ENCODE measurements around the gene RFWD3.

The RFWD3 gene

GRCh38 chr16:74577882-74578366 is 88.8 kb downstream of the RFWD3 start (continued):
- TF ChIP-seq SALL2 (tag by site-specific recombination; IDR thresholded peaks at IDR 0.05; ENCODE audit: borderline replicate concordance) = no peak
- TF ChIP-seq BCL11B (tag by site-specific recombination; IDR thresholded peaks at IDR 0.05; ENCODE audit: low read depth) = 0 out of 2 replicates have a peak, but pooled peaks have one; percentile 29
- TF ChIP-seq ZNF701 (tag by site-specific recombination; IDR thresholded peaks at IDR 0.05) = no peak
- TF ChIP-seq ZNF747 (tag by site-specific recombination; IDR thresholded peaks at IDR 0.05) = no peak
- TF ChIP-seq ZNF549 (tag by site-specific recombination; IDR thresholded peaks at IDR 0.05) = no peak
- TF ChIP-seq ZNF558 (tag by site-specific recombination; IDR thresholded peaks at IDR 0.05) = peak; percentile 72; the same call in 1 of the 2 replicates
- no peak for TF ChIP-seq ZNF132 (tag by site-specific recombination; IDR thresholded peaks at IDR 0.05; ENCODE audit: borderline replicate concordance)
- TF ChIP-seq ZNF488 (tag by site-specific recombination; IDR thresholded peaks at IDR 0.05) = no peak
- TF ChIP-seq ZNF10 (tag by site-specific recombination; IDR thresholded peaks at IDR 0.05) = peak; percentile 72; the same call in 1 of the 2 replicates
- no peak; the same call in 1 of the 2 replicates for TF ChIP-seq ZNF449 (tag by site-specific recombination; IDR thresholded peaks at IDR 0.05)
- 0 out of 2 replicates have a peak, but pooled peaks have one; percentile 40 for TF ChIP-seq ZNF518A (tag by site-specific recombination; conservative IDR thresholded peaks at IDR 0.05; ENCODE audit: low read depth)
- TF ChIP-seq ZNF121 (tag by site-specific recombination; IDR thresholded peaks at IDR 0.05) = no peak
- no peak for TF ChIP-seq ZNF791 (tag by site-specific recombination; IDR thresholded peaks at IDR 0.05)
- no peak for TF ChIP-seq ZNF155 (tag by site-specific recombination; IDR thresholded peaks at IDR 0.05)
- TF ChIP-seq ZNF777 (tag by site-specific recombination; IDR thresholded peaks at IDR 0.05; ENCODE audit: borderline replicate concordance) = no peak
- TF ChIP-seq ZFHX2 (tag by site-specific recombination; conservative IDR thresholded peaks at IDR 0.05) = no peak
- 0 out of 2 replicates have a peak, but pooled peaks have one; percentile 16 for TF ChIP-seq MYNN (tag by site-specific recombination; IDR thresholded peaks at IDR 0.05; ENCODE audit: borderline replicate concordance)
- TF ChIP-seq ZBTB26 (tag by site-specific recombination; optimal IDR thresholded peaks at IDR 0.05) = no peak
- peak; percentile 88 for TF ChIP-seq ZBTB44 (tag by site-specific recombination; IDR thresholded peaks at IDR 0.05)

Data from HEK293 (cell line).